ENCODE results near the gene SLC35E1.
"Not testable (repeated sequence)": the region's sequence is repeated elsewhere in the genome, so short reads cannot be mapped to it uniquely, and the experiment has no call there.

Gene SLC35E1

GRCh38 chr19:16581145-16581970 lies 9.1 kb upstream of the SLC35E1 start:
- DNase-seq: no peak

DNA sequence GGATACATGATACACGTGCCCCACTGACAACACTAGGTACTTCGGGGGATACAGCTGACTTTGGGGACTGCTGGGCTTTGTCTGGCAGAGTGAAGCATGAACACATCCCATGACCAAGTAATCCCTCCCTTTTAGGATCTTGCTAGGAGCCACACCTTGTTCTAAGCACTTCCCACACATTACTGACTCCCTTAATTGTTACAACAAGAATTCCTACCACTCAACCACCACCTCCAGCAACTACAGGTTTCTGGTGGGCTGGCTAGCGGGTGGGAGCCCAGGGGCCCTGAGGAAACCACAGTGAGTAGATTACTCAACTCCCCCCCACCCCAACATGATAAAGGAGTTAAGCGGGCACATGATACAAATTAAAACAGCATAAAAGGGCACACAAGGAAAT lies 7.2 kb upstream of the SLC35E1 start:
- no peak for DNase-seq

GRCh38 chr19:16577531-16577985 lies 5.3 kb upstream of the SLC35E1 start:
- DNase-seq: no peak

DNA sequence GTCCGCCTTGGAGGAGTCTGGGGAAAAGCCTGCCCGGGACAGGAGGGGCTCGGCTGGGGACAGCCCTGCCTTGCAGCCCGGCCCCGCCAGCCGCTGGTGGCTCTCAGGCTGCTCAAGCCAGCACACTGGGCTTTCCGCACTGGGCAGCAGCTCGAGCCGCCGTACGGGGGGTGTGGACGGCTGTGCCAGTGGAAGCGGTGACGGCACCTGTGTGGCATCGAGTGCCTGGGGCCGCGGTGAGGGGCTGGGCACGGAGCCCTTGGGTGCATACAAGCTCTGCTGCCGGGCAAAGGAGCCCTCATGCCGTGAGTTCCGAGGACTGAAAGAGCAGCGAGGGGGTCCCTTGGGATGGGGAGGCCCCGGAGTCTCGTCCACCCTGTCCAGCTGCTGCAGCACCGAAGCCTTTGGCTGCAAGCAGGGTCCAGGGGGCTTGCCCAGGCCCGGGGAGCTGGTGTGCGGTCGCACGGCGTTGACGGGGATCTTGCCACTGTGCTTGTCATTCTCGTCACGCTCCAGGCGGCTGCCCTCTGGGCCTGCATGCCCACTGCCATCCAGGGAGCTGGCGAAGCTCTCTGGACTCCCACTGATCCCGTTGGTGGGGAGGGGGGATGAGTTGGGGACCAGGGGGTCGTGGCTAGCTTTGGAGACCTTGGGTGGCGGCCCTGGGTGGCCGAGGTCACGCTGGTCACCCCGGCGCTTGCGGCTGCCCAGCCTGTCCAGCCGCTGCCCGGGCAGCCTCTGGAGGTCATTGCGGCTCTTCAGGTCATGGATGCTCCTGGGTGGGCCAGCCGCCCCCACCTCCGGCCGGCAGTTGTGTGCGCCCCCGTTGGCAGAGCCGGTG lies 4.7 kb upstream of the SLC35E1 start:
- no peak for DNase-seq

GRCh38 chr19:16575861-16576689 lies 3.9 kb upstream of the SLC35E1 start:
- DNase-seq: no peak

GRCh38 chr19:16575282-16575681 lies 3.1 kb upstream of the SLC35E1 start:
- DNase-seq: no peak

GRCh38 chr19:16573925-16574324 lies 1.7 kb upstream of the SLC35E1 start:
- no peak for DNase-seq

DNA sequence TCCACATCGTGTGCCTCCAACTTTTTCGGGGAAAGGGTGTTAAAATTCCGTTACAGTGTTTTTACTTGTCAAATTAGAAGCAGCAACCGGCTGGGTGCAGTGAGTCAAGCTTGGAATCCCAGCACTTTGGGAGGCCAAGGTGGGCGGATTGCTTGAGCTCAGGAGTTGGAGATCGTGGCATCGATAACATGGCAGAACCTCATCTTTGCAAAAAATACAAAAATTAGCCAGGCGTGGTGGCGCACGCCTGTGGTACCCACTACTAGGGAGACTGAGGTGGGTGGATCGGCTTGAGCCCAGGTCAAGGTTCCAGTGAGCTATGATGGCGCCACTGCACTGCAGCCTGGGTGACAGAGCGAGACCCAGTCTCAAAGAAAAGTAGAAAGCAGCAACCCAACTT lies 1.1 kb upstream of the SLC35E1 start:
- no peak for DNase-seq

DNA sequence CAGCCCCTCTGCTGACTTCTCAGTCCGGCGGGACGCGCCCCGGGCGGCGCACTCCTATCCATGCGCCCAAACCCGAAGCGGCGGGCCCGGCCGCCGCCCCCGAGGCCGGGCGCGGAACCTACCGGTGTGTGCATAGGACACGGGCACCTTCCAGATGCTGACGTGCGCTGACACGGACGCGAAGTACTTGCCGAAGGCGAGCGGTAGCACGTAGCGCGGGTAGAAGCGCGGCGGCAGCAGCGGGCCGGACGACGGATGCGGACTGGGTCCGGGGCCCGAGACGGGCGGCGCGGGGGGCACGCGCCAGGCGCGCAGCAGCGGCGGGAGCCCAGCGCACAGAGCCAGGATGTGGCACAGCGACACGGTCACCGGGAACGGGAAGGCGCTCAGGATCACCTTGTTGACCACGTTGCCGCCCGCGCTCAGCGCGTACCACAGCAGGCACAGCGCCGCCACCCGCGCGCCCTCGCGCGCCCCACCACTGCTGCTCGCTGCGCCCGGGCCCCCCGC lies 338 bp downstream of the SLC35E1 start:
- no peak for DNase-seq

DNA sequence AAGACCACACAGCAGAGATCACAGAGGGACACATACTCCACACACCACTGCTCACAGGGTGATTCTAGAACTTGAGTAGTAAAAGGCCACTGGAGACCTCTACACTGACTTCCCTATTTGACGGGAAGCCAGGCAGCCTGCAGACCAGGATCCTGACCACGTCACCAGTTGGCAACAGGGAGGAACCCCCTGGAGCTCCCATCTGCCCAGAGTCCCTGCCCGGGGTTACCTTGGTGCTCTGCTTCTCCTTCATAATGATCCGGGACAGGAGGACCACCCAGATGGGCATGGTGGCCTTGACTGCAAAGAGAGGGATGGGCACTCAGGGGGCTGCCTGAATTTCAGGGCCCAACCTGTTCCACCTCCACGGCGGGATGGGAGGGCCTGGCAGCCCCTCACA lies 932 bp downstream of the SLC35E1 start:
- no peak for DNase-seq

- no peak for DNase-seq
Observed at GRCh38 chr19:16569609-16570320, 2.5 kb downstream of the SLC35E1 start.

DNA sequence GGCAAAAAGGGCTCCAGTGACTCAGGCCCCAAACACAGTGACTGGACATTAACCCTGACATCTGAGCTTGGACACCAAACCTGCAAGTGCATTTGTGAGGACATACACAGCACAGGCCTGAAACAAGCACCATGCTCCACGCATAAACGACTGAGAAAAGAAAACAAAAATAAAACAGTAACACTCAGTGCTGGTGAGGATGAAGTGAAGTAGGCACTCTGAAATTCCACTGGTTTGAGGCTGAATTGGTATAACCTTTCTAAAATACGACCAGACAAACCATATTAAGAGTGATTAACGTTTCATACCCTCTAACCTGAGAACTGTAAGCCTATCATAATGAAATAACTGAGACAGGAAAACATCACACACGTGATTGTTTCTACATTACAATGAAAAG lies 5.5 kb downstream of the SLC35E1 start:
- no peak for DNase-seq

DNA sequence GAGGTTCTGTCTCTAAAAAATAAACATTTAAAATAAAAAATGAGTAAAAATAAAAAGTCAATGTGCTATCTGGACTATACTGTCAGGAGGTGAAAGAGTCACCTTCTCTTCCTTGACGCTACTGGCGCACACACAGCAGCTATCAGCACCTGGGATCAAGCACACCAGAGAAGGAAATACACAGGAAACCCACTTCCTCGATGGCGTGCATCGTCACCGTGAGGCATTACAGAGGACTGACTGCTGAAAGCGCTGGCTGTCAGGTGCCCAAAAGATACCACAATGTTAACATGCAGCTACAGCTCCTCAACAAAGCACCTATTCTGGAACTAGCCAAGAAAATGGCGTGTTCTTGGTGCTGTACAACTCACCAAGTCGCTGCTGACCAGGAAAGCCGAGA lies 6.1 kb downstream of the SLC35E1 start:
- DNase-seq: no peak

- DNase-seq: no peak
Observed at GRCh38 chr19:16564842-16565241, 7.4 kb downstream of the SLC35E1 start.

DNA sequence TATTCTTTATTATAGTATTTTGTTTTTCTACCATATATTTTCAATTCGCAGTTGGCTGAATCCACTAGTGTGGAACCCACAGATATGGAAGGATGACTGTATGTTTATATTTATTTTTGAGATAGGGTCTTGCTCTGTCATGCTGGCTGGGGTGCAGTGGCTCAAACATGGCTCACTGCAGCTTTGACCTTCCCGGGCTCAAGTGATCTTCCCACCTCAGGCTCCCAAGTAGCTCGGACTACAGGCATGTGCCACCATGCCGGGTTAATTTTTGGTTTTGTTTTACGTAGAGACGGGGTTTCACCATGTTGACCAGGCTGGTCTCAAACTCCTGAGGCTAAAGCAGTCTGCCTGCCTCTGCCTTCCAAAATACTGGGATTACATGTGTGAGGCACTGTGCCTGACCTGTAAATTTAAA lies 9.6 kb downstream of the SLC35E1 start:
- DNase-seq: no peak

DNA sequence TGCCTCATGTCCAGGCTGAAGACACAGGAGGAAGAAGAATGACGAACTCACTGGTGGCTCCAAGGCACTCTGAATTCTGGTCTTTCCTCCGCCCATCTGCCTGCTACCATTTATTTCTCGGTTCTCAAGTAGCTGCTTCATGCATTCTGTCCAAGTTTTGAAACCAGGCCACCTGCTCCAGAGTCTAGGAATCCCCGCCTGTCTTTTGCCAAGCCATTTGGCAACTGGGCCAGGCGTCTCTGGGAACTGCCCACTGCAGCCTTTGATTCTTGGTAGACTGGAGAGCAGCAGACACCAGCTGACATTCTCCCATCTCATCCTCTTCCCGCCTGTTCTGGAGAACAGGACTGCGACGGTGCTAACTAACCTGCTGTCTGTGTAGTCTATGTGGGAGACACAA lies 10.8 kb downstream of the SLC35E1 start:
- no peak for DNase-seq

GRCh38 chr19:16559780-16560276 lies 12.4 kb downstream of the SLC35E1 start:
- DNase-seq: no peak

DNA sequence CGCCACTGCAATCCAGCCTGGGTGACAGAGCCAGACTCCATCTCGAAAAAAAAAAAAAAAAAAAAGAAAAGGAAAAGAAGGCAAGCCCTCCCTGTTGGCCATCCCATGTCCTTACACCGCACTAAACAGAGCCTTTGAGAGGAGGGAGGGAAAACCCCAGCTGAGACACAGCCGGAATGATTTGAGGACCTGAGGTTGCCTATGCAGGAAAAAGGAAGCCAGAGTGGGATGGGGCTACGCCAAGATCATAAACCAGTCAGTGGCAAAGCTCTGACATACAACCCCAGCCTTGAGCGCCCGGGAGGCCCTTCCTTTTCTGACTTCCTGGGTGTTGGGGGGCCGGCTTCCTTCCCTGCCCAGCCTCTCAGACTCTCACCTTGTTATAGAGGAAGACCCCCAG lies 17.4 kb downstream of the SLC35E1 start:
- DNase-seq: no peak

GRCh38 chr19:16551902-16552301 lies 20.3 kb downstream of the SLC35E1 start:
- DNase-seq: not testable (repeated sequence)

DNA sequence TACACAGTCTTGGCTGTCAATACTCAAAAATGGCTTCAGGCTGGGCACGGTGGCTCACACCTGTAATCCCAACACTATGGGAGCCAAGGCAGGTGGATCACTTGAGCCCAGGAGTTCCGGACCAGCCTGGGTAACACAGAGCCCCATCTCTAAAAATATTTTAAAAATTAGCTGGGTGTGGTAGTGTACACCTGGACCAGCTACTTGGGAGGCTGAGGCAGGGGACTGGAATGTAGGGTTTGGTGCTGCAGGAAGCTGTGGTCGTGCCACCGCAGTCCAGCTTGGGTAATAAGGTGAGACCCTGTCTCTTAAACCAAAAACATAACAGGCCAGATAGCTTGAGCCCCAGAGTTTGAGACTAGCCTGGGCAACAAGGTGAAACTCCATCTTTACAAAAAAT lies 23.3 kb downstream of the SLC35E1 start:
- no peak for DNase-seq

GRCh38 chr19:16544473-16545231 lies 27.6 kb downstream of the SLC35E1 start:
- DNase-seq: no peak
